ENCODE measurements around the gene TCAF1. TPM values are rescaled to one million over a fixed set of nuclear protein-coding genes. Genes with fewer than 3 reads are reported as not detected.
"Not testable (repeated sequence)": the region's sequence is repeated elsewhere in the genome, so short reads cannot be mapped to it uniquely, and the experiment has no call there.

Gene TCAF1
- total RNA-seq, 6 donors from 2014 or later, result 17.8 to 40.1 (median 26.5) TPM

DNA sequence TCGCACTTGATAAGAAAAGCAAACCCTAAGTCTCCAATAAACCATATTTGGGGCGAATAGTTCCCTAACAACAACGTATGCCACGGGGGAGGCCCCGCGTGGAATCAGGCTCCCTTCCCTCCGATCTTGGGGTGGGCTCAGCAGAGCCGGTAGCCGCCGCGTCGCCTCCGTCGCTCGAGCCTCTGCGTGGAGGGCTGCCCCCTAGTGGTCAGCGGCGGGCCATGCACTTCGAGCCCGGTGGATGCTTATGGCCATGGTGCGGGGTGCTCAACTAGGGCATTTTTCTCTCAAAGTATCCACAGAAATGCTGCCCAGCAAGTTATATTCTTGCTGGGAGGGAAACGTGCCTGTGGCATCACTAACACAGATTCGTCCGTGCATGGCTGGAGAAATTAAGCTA lies 64.8 kb downstream of the TCAF1 start:
- not testable (repeated sequence) for H3K27ac ChIP-seq, H3K9me3 ChIP-seq, H3K27me3 ChIP-seq, H3K36me3 ChIP-seq, H3K4me1 ChIP-seq
- TF ChIP-seq, protein P1, sequence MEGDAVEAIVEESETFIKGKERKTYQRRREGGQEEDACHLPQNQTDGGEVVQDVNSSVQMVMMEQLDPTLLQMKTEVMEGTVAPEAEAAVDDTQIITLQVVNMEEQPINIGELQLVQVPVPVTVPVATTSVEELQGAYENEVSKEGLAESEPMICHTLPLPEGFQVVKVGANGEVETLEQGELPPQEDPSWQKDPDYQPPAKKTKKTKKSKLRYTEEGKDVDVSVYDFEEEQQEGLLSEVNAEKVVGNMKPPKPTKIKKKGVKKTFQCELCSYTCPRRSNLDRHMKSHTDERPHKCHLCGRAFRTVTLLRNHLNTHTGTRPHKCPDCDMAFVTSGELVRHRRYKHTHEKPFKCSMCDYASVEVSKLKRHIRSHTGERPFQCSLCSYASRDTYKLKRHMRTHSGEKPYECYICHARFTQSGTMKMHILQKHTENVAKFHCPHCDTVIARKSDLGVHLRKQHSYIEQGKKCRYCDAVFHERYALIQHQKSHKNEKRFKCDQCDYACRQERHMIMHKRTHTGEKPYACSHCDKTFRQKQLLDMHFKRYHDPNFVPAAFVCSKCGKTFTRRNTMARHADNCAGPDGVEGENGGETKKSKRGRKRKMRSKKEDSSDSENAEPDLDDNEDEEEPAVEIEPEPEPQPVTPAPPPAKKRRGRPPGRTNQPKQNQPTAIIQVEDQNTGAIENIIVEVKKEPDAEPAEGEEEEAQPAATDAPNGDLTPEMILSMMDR (IDR thresholded peaks at IDR 0.05), result peak in 2 of 6 experiments; percentile 70 to 74
- DNase-seq (peak; percentile 88 to 99), ATAC-seq (ENCODE audit: low FRiP score in 2 of 2) (peak; percentile 96 to 97)
- H3K4me3 ChIP-seq, result peak overlapping the region in 3 of 4 donors; percentile 32 to 42 (median 42)
- WGBS, 2 donors, result no CpG with 5 or more reads among the region's 24 CpGs

DNA sequence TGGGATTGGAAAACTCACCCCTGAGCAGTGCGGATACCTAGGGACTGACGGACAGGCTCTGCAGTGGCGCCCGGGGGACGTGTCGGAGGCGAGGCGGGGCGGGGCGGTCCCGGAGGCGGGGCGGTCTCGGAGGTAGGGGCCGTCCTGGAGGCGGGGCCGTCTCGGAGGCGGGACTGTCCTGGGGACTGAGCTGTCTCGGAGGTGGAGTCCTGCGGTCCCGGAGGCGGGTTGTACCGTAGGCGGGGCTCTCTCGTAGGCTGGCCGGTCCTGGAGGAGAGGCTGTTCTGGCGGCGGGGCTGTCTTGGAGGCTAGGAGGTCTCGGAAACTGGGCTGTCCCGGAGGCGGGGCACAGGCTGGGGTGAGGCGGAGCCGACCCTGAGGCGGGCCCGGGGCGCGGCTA lies 65.4 kb downstream of the TCAF1 start:
- H3K36me3 ChIP-seq, H3K27me3 ChIP-seq, H3K4me1 ChIP-seq, H3K9me3 ChIP-seq: not testable (repeated sequence)
- peak overlapping the region in 2 of 4 donors; percentile 71 to 73 for H3K27ac ChIP-seq
- peak; percentile 8 to 39 for TF ChIP-seq POLR2AphosphoS5 (IDR thresholded peaks at IDR 0.05)
- WGBS, 2 donors, result no CpG with 5 or more reads among the region's 38 CpGs
- ATAC-seq (ENCODE audit: low FRiP score in 2 of 2) (peak; percentile 98 to 100), DNase-seq (peak; percentile 89 to 100)
- peak overlapping the region in 3 of 4 donors; percentile 39 to 49 (median 48) for H3K4me3 ChIP-seq

DNA sequence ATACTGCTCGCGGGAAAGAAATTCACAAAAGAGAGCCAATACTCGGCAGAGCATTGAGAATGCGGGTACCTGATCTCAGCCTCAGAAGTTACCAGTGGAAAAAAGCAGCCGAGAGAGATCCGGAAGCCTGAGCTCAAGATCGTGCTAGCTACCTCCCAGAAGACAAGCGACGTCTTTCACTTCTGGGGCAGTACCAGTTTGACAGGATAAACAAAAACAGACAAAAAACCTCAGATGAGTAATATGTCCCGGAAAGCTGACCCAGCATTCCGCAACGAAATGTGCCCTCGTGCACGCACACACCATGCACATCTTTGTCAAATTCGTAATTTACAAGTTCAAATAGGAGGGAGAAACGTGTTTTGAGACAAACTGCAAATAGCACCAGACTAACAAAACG lies 65.9 kb downstream of the TCAF1 start:
- H3K4me1 ChIP-seq, H3K36me3 ChIP-seq, H3K9me3 ChIP-seq, H3K27me3 ChIP-seq, DNase-seq, H3K27ac ChIP-seq: not testable (repeated sequence)
- ATAC-seq (ENCODE audit: low FRiP score in 2 of 2), result peak; percentile 6 to 41
- WGBS, 2 donors, result no CpG with 5 or more reads among the region's 17 CpGs
- H3K4me3 ChIP-seq, result peak overlapping the region in 2 of 4 donors; percentile 39 to 48

DNA sequence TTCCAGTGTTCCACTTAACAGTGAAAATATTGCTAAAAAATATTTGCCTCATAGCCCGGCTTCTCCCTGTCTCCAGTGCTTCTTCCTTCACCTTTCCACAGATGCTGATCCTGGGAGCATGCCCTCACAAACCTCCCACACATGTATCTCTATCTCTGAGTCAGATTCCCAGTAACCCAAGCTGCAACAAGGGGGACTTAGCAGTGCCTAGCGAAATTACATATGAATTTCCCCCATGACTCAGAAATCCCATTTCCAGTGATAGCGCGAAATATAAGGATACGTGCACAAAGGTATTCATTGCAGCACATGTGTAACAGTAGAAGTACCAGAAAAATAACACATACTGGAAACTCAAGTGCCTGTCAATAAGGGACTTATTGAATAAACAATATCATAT lies 75.4 kb downstream of the TCAF1 start:
- not testable (repeated sequence) for H3K36me3 ChIP-seq; H3K27me3 ChIP-seq; DNase-seq; H3K27ac ChIP-seq; H3K4me1 ChIP-seq; H3K4me3 ChIP-seq; ATAC-seq (ENCODE audit: low FRiP score in 2 of 2); H3K9me3 ChIP-seq
- no CpG with 5 or more reads among the region's 5 CpGs for WGBS, 2 donors

DNA sequence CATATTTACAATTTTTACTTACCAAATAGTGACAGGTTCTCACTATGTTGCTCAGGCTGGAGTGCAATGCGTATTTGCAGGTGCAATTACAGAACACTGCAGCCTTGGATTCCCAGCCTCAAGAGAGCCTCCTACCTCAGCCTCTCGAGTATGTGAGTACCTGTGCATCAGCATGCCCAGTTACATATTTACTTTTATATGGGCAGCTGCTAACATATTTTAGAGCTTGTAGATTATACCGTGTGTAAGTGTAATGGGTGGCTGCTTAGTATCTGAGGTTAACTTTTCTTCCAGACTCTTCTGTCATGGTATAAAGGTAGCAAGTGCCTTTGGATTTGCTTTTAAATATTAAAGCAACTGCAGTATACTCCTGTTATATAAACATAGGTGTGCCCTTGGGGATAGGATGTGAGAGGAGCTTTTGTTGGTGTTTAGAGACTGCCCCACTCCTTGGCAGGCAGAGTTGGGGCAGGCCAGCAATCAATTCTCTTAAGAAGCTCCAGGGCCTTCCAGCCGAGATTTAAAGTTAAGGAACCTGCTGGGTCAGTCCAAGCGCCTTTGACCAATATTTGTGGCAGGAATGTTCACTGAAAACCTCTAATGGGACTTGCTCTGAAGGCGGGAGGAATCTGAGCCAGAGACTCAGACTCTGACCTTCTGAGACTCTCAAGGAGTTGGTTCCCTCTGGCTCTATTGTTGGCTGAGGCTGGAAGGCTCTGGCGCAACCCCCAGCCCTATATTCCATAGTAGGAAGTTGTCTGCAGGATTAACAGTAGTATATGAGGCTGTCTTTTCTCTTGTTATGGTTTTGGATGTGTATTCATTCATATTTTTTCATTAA lies 77.5 kb downstream of the TCAF1 start:
- not testable (repeated sequence) for H3K9me3 ChIP-seq, H3K36me3 ChIP-seq, DNase-seq, H3K4me3 ChIP-seq, H3K27ac ChIP-seq, H3K4me1 ChIP-seq, H3K27me3 ChIP-seq
- peak; percentile 26 to 52 for ATAC-seq (ENCODE audit: low FRiP score in 2 of 2)
- WGBS, 2 donors, result no CpG with 5 or more reads among the region's 7 CpGs

DNA sequence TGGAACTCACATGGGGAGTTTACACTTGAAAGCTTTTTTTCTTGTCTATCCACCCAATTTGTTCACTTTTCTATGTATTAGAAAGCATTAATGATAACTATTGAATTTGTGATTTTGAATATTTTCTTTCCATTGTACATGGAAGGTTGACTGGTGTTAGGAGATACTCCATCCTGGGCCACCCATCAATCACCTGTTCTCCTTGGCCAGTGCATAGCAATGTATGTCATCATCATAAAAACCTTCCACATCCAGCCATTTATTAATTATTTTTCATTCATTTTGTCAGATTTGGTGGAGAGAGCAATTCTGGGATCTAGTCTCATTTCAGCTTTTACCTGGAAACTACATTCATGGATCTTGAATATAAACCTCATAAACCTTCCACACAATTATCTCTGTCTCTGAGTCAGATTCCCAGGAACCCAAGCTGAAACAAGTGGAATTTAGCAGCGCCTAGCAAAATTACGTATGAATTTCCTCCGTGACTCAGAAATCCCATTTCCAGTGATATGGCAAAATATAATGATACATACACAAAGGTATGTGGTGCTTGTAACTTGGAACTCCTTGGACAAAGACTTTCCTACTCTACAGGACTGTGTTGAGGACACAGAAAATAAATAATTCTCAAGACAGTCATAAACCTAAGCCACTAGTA lies 78.2 kb downstream of the TCAF1 start:
- not testable (repeated sequence) for H3K9me3 ChIP-seq, H3K4me1 ChIP-seq, H3K4me3 ChIP-seq, H3K27me3 ChIP-seq, H3K27ac ChIP-seq, DNase-seq, H3K36me3 ChIP-seq
- WGBS, 2 donors, result 83% methylated on average over 1 of the region's 3 CpGs; no CpG with 5 or more reads in 1 of the 2 donors
- peak in 1 of 2 donors; percentile 41 for ATAC-seq (ENCODE audit: low FRiP score in 2 of 2)

DNA sequence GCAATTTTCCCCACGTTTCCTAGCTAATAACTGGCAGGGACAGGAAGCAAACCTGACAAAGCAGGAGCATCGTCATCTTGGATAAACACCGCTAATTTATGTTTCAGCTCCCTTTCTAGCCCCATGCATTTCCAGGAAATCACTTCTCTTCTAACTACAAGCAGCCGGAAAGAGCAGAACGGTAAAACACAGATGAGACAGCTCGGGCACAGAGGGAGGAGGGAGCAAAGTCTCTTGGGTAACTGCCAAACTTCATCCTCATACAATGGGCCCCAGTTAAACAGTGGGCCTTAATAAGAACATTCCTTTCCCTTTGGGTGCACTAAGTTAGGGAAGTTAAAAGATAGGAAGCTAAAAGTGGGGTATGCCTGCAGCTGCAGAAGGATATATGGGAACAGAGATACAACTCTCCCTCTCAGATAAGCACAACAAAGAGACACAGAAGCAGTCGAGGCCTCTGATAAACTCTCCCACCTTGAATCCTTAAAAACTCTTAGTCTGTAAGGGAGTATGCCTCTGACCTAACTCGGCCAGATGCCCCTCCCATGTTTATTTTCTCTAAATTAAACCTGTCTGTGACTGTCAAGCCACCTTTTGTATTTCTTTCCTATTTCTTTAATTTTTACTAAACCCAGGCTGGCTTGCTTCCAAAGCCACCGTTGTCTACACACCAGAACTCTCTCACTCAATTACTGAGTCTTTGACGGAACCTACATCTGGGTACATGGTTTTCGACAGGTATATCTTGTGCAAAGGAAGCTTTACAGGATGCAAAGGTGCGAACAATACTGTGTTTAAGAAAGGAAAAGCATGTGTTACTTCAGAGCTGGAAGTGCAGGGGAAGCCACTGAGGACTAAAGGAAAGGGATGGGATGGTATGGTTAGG lies 80.3 kb downstream of the TCAF1 start:
- not testable (repeated sequence) for H3K36me3 ChIP-seq; H3K27me3 ChIP-seq; H3K4me3 ChIP-seq; ATAC-seq (ENCODE audit: low FRiP score in 2 of 2); DNase-seq; H3K27ac ChIP-seq; H3K4me1 ChIP-seq; H3K9me3 ChIP-seq
- WGBS, 2 donors, result no CpG with 5 or more reads among the region's 12 CpGs

DNA sequence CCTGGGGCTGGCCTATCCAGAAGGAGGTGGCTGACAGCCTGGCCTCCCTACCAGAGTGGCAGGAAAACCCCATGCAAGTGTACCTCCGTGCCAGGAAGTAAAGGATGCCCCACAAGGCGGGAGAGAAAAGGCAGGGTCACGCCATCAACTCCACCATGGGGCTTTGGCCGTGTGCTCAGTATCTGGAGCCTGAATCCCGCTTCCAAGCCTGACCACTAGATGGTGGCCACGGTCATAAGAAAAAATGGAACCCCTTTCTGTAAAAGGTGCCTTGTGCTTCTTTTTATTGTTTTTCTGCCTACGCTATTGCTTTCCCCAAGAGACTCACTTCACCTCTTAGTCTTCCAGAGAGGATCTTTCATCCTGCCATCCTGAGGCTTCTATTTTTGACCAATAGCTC lies 84.1 kb downstream of the TCAF1 start:
- WGBS, 2 donors, result no CpG with 5 or more reads among the region's 7 CpGs
- not testable (repeated sequence) for H3K9me3 ChIP-seq, DNase-seq, H3K27ac ChIP-seq, H3K27me3 ChIP-seq, H3K4me3 ChIP-seq, H3K4me1 ChIP-seq, H3K36me3 ChIP-seq
- peak in 1 of 2 donors; percentile 58 for ATAC-seq (ENCODE audit: low FRiP score in 2 of 2)

DNA sequence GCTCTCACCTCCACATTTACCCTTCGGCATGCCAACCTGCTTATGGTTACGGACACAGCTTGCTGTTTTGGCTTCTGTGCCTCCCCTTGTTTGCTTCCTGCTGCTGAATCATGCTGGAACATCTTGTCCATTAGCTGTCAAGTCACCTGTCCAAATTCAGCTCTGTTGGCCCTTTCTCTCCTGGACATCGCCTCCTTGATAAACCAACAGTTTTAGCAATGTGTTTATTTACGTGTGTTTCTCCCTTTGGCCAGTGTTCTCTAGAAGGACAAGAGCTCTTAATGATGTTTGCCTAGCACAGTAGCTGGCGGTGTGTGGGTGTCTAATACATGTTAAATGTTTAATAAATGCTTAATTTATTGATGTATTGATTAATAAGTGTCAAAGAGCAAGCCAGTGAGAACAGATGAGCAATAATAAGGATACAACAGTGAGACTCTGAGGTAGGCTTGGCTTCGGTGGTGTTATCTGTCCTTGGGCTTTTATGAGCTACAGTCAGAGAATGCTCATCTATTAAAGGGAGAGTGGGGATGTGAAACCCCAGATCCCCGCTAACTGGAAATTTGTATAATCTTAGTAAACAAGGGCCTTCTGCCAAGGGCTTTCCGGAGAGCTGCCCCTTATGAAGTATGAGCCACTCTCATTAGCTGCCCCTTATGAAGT lies 85.4 kb downstream of the TCAF1 start:
- H3K27me3 ChIP-seq; H3K36me3 ChIP-seq; ATAC-seq (ENCODE audit: low FRiP score in 2 of 2); H3K27ac ChIP-seq; H3K4me3 ChIP-seq; H3K9me3 ChIP-seq; H3K4me1 ChIP-seq; DNase-seq: not testable (repeated sequence)
- WGBS, 2 donors, result 80% methylated on average over 1 of the region's 8 CpGs; no CpG with 5 or more reads in 1 of the 2 donors

DNA sequence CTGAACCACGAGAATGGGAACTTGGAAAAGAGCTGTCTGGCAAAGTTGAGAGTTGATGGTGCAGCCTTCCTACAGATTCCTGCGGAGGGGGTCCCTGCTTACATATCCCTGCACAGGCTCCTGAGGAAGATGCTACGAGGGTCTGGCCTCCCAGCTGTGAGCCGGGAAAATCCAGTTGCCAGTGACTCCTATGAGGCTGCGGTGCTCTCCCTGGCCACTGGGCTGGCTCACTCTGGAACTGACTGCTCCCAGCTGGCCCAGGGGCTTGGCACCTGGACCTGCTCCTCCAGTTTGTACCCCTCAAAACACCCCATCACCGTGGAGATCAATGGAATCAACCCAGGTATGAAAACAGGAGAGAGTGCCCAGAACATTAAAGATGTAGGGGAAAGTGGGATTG lies 91.3 kb downstream of the TCAF1 start:
- DNase-seq; H3K9me3 ChIP-seq; H3K27ac ChIP-seq; H3K27me3 ChIP-seq; H3K4me3 ChIP-seq; H3K4me1 ChIP-seq; H3K36me3 ChIP-seq; ATAC-seq (ENCODE audit: low FRiP score in 2 of 2): not testable (repeated sequence)
- no CpG with 5 or more reads among the region's 6 CpGs for WGBS, 2 donors

DNA sequence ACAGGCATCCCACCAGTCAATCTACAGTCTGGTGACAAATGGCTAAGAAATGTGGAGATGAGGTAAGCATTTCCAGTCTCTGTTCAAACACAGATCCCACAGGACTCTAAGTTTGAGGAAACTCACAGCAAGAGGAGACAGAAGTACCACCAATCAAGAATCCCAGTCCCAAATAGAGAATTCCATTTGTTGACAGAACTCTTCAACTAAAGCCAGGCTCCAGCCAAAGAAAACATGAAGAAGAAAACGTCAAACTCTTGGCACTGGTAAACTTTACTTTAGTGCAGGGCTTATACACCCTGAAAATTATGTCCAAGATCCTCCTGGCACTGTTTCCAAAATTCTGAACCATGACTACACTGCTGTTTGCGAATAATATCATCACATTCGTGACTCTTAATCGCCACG lies 95.3 kb downstream of the TCAF1 start:
- H3K27me3 ChIP-seq, H3K4me1 ChIP-seq, DNase-seq, H3K9me3 ChIP-seq, H3K27ac ChIP-seq, H3K36me3 ChIP-seq, H3K4me3 ChIP-seq: not testable (repeated sequence)
- no CpG with 5 or more reads among the region's 5 CpGs for WGBS, 2 donors
- ATAC-seq (ENCODE audit: low FRiP score in 2 of 2), result peak in 1 of 2 donors; percentile 97
